NCI-H2107 treated with DMSO at 0.1 percent for 48 hours (cell line): ENCODE data around the gene ASXL2.
A peak's percentile ranks its signal among the peaks of the same experiment; 100 is the strongest.
"Not testable (repeated sequence)": the region's sequence is repeated elsewhere in the genome, so short reads cannot be mapped to it uniquely, and the experiment has no call there.

Source experiments
- DNase-seq: peaks from one replicate; lab custom pipeline; 2025; ENCODE audit not compliant: unreplicated experiment; lab: John Stamatoyannopoulos, UW

Gene ASXL2

DNA sequence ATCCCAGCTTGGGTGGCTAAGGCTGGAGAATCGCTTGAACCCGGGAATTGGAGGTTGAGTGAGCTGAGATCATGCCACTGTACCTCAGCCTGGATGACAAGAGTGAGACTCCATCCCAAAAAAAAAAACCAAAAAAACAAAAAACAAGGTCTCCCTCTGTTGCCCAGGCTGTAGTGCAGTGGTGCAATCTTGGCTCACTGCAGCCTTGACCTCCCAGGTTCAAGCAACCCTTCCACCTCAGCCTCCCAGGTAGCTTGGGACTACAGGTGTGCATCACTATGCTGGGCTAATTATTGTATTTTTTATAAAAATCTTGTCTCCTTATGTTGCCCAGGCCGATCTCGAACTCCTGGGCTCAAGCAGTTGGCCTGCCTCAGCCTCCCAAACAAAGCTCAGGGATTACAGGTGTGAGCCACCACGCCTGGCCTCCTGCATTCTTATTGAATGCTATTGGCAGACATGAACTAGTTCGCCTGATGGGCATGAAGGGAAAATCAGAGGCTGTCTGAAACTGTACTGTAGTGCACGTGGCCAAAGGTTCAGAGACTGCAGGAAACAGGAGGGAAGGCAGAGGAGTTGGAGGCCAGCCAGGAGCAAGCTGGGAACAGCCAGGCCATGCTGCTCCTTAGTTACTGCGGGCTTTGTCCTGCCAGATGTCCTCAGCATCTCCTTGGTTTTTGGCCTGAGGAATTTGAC, 16.0 kb upstream of the ASXL2 start:
- no peak for DNase-seq

DNA sequence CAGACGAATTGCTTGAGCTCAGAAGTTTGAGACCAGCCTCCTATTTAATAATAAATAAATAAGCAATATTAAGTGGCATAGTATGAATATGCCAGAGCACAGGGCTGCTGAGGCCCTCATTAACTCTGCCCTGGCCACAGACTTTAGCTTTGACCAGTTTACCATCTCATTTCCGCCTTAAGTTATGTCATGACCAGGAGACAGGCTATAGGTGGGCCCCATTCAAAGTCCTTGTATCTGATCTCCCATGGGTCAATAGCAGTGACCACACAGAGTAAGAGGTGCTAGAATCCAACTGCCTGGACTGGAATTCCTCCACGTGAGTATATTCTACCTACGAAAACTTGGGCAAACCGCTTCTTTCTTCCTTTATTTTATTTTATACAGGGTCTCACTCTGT, 13.4 kb upstream of the ASXL2 start:
- no peak for DNase-seq

DNA sequence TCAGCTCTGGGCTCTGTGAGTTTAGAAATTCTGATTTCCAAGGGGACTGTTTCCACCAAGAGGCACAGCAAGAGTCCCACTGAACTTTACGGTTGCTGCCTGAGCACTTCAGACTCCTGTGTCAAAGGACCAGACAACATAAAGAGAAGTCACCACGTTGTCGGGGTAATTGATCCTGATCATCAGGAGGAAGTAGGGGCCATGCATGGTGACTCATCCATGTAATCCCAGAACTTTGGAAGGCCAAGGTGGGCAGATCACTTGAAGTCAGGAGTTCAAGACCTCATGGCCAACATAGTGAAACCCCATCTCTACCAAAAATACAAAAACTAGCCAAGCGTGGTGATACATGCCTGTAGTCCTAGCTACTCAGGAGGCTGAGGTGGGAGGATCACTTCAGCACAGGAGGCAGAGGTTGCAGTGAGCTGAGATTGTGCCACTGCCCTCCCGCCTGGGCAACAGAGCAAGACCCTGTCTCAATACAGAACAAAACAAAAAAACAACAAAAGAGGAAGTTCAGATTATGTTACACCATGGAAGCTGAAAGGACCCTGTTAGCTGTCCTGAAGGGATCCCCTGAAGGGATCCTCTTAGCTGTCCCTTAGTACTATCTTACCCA, 9.4 kb upstream of the ASXL2 start:
- no peak for DNase-seq

DNA sequence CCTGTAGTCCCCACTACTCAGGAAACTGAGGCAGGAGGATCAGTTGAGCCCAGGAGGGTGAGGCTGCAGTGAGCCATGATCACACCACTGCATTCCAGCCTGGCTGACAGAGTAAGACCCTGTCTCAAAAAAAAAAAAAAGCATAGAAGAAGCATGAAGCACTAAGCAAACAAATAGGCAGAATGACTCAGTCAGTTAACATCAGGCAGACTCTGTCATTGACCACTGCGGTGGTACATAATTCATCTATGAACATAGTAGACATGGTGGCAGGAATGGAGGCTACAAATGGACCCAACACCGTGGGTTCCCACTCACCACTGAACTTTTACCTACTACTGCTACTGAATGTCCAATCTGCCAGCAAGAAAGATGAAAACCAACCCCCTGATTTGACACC, 7.6 kb upstream of the ASXL2 start:
- no peak for DNase-seq

DNA sequence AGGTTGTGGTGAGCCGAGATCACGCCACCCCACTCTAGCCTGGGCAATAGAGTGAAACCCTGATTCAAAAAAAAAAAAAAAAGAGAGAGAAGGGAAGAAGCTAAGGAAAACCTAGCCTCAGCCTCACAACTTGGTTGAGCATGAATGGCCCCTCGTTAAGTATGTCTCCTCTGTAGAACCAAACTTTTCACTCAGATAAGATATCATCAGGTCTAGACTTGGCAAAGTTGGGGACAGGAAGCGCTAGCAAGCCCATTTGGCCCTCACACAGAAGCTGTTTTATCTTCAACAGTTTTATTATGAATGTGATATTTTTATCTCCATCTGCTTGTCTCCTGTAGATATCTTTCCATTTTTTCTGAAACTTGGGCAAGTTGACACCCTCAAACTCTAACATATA, 3.5 kb upstream of the ASXL2 start:
- DNase-seq, result no peak

DNA sequence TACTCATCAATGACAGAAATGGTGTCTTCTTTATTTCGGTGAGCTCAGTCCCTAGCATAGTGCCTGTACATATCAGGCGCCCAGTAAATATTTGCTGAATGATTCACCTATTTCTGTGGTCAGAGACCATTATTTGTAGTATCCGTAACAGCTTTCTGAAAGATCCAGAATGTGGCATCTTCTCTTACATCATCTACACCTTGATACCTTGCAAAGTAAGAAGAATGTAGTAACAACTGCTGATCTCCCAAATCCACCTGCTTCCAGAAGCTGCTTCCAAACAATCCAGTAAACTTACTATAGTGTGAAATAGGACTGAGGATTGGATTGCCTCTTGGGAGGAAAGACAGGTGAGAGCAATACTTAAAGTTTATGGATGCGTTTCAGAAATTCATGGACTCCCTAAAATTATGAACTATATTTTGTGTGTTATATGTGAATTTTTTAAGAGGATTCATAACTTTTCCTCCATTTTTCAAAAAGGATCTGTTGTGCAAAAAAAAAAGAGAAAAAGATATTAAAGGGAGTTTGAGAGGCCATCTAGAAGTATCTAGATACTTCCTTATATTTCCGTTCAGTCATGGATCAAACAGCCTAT, 945 bp upstream of the ASXL2 start:
- DNase-seq, result no peak

DNA sequence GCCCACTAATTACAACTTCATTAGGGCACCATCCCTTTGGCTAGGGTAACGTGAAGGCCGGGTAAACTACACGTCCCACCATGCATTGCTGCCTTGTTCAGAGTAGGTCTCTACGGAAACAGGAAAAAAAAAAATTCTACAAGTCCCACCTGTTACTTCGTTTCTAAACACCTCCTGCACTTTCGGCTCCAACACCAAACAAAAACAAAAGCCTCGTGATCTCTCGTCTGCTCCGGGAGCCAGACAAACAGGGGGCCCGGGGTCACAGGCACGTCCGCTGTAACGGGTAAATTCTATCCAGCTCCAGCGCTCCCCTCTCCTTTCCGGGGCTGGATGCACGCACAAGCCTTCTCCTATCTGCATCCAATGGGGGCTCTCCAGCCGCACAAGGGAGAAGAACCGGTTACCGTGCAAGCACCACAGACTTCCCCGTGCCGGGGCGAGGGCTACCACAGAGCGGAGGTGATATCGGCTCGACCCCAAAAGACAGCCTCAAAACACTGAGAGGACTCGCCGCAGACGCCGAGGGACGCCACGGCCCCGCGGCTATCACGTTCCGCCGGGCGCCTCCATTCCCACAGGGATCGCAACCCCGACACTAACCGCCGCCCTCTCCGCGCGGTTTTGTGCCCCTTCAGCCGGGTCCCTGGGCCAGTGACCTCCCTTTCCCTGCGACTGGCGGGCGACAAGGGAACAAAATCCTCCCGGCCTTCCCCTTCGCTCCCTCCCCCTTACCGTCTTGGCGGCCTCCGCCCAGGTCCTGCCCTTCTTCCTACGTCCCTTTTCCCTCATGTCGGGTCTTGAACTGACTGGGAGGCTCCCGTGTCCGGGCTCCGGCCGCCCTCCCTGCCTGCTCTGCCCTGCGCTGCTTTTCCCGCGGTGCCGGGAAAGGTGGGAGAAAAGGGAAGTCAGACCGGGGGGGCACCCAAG, 591 bp downstream of the ASXL2 start:
- DNase-seq, result peak; percentile 67

DNA sequence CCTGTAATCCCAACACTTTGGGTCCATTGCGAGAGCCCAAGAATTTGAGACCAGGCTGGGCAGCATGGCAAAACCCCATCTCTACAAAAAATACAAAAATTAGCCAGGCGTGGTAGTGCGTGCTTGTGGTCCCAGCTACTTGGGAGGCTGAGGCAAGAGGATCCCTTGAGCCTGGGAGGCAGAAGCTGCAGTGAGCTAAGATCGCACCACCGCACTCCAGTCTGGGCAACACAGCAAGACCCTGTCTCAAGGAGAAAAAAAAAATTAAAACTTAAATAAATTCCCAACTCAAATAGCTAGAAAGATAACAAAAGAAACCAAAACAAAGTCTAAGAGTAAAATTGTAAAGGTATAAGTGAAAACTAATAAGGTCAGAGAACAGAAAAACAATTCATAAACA, 6.2 kb downstream of the ASXL2 start:
- DNase-seq, result no peak

DNA sequence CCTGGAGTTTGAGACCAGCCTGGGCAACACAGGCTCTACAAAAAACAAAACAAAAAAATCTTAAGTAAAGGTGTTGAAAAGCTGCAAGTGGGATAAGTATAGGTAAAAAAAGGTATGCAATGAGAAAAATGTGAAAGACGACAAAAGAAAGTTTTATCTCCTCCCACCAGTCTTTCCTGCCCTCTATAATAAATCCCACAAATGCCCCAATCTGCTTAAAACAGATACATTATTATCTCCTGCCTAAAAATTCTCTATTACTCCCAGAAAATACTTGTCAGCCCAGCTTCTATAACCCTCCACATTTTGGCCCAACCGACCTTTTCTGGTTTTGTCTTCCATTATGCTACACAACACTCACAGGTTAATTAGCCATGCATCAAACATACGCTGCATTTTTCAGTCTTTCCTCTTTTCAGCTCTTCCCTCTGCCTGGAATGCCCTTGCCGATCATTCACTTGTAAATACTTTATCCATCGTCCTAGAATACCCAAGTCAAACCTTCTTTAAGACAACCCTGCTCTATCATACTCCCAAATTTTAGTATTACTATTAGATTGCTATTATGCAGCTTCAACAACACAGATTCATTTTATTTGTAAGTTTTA, 10.8 kb downstream of the ASXL2 start:
- DNase-seq, result no peak

DNA sequence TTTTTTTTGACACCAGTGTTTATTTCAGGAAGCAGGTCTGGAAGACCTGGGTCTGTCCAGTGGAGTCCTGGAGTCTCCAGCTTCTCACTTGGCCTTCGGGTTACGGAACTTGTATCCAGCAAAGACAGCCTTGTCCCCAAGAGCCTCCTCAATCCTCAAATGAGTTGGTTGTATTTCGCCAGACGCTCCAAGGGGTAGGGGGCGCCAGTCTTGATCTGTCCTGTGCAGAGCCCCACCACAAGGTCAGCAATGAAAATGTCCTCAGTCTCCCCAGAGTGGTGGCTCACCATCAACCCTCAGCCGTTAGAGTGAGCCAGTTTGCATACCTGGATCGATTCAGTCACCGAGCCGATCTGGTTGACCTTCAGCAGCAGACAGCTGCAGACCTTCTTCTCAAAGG, 21.9 kb downstream of the ASXL2 start:
- no peak for DNase-seq

DNA sequence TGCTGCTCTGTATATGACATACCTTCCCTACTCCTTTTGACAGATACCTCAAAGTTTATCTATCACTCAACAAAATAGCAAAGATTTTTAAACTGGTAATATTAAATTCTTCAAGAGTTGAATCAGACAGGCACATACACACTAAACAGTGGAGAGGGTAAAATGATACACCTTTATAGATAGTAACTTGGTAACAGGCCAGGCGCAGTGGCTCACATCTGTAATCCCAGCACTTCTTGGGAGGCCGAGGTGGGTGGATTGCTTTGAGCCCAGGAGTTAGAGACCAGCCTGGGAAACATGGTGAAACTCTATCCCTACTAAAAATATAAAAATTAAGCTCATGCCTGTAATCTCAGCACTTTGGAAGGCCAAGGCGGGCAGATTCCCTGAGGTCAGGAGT, 23.2 kb downstream of the ASXL2 start:
- no peak for DNase-seq

DNA sequence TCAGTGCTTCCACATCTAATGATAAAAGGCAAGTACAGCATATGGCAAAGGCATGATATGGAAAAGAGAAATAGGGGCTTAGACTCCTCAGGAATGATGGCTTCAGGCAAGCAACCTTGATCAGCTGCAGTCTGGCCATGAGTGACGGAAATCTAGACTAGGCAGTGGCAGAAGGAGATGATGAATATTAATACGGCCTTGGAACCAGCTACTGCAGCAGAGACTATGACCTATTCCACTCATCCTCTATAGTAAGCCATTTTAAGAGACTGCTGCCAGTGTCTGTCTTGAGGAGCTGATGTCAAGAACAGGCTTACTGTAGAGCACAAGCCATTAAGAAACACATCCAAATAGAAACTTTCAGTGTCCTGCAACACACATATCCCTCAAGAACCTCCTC, 23.7 kb downstream of the ASXL2 start:
- DNase-seq, result no peak

DNA sequence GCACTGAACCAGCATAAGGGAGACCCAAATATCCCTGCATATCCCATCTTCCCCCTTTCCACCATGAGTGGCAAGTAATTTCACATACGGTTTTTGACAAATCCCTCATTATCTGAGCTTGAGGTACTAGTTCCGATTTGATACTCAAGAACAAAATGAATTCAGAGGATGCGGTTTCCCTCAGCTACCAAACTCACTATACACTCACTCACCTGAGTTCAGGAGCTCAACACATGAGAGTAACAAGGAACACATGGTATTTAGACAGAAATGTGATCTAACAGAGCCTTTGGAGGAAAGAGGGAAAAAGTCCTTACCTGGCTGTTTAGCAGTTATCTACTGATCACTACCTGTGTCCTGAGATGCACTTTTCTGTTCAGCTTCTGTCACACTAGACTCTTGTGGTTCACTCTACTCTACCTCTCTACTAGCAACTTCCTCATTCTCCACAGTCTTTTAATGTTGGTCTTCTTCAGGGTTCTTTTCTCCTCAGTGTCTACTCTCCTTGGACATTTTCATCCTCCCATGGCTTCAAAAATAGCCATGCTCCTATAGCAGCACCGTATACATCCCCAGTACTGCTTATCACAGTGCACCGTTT, 25.1 kb downstream of the ASXL2 start:
- no peak for DNase-seq

DNA sequence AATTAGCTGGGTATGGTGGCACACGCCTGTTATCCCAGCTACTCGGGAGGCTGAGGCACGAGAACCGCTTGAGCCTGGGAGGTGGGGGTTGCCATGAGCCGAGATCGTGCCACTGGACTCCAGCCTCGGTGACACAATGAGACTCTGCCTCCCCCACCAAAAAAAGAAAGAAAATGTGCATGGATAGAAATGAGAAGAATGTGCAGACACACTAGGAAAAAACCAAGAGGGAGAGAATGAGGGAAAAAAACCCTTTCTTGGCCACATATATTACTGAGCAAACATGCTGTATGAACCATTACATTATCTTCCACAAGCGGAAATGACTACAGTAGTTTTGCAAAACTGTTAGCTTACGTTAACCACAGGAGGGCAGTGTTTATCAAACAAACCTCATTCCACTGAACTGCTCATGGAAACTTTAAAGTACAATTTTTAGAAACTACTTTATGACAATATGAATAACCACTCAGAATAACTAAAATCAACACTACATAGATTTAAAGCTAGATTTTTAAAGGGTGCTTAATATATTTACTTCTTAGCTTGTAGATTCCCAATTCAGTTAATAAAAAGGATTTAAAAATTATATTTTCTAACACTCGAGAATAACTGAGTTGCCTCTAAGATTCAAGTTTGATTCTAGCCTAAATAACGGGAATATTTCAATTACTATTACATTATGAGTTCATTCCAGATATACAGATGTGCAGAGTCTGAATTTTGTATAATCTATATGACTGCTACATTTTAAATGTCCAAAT, 26.4 kb downstream of the ASXL2 start:
- peak; percentile 37 for DNase-seq

DNA sequence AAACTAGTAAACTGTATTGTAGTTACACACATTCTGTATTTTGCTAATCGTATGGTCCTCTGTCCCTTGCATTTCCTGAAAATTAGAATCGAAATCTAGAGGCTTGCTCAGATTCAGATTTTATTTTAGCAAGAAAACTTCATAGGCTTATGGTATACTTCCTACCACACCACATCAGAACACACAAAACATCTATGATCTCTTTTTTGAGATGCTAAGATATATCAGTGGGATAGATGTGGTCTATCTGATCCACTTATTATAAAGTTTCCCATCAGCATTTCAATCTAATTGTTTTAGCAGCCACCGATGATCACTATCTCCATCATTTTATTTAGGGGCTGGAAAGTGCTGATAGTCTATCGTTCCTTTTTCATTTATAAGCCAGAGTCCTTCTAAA, 27.9 kb downstream of the ASXL2 start:
- not testable (repeated sequence) for DNase-seq

DNA sequence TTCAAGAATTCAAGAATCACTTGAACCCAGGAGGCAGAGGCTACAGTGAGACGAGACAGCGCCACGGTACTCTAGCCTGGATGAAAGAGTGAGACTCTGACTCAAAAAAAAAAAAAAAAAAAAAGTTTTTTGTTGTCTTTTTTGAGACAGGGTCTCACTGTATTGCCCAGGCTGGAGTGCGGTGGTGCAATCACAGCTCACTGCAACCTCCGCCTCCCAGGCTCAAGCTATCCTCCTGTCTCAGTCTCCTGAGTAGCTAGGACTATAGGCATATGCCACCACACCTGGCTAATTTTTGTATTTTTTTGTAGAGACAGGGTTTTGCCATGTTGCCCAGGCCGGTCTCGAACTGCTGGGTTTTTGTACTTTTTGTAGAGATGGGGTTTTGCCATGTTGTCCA, 28.9 kb downstream of the ASXL2 start:
- DNase-seq, result not testable (repeated sequence)

DNA sequence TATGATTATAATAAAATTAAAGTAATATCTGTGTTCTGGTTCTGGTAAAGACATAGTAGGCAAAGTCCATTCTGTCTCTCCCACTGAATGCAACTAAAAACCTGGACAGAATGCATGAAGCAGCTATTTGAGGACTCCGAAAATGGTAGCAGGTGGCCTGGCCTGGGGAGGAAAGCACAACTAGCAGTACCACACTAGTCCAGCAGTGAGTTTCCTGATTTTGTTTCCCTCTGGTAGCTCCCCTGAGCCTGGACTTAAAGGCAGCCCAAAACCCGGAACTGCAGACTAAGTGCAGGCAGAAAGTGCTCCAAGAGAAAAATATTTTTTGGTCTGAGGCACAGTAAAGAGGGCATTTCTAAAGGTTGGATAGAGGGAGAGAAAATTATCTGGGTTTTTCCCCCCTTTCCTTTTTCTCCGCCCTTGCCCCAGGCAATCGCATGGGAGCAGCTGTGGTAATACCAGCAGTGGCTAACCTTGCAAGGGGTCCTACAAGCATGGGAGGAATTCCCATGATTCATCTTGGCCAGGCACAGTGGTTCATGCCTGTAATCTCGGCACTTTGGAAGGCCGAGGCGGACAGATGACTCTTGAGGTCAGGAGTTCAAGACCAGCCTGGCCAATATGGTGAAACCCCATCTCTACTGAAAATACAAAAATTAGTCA, 32.3 kb downstream of the ASXL2 start:
- DNase-seq, result no peak

DNA sequence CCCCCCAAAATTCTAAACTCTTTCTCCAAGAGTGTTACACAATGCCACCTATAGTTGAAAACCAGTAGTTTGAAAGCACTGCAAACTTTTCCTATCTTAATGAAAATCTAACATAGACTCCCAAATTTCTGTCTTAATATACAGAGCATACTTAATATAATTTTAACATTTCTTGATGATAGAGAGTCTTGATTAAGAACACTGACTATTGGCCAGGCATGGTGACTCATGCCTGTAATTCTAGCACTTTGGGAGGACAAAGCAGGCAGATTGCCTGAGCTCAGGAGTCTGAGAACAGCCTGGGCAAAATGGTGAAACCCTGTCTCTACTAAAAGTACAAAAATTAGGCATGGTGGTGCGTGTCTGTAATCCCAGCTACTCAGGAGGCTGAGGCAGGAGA, 34.2 kb downstream of the ASXL2 start:
- DNase-seq, result no peak

DNA sequence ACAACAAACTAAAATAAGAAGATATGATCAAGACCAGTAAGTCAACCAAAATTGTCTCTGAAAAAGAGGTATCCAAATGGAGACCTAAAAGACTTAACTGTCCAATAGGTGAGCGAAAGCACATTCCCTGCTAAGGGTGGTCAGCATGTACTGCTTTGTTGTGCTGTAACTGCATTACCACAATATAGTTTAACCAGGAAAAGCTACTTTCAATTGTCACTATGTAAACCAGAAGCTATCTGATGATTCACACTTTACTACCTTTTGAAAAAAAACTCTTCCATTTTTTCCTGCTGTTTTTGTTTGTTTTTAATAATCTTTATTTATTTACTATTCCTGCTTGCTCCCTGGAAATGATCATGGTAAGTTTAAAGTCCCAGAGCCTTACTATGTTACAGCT, 36.1 kb downstream of the ASXL2 start:
- no peak for DNase-seq
